B cell (primary cell): ENCODE results near the gene PEX10. TPM values are rescaled to one million over a fixed set of nuclear protein-coding genes. Genes with fewer than 3 reads are reported as not detected.

Experiments used
- ATAC-seq: fragments of 200-7000 bp; cut with Tn5 transposase; one replicate; pipeline ENCODE4 v1.10.0; 2021; ENCODE audit warnings: low read depth, mild to moderate bottlenecking, moderate number of reproducible peaks, moderate library complexity
- CTCF ChIA-PET: fragments of 350-600 bp; sonication (Branson Sonifier 250); formaldehyde crosslinking; loops from one replicate; lab custom pipeline; 2021; ENCODE audit warnings: antibody characterized with exemption, inconsistent platforms; lab: Charles Lee
- POLR2A ChIA-PET: fragments of 350-600 bp; sonication (Branson Sonifier 250); formaldehyde crosslinking; loops from one replicate; lab custom pipeline; 2021; ENCODE audit warnings: antibody characterized with exemption; lab: Charles Lee
- DNase-seq: peaks from one replicate; pipeline ENCODE4 v3.0.0; 2013
- H2AFZ ChIP-seq: 2 replicates; pipeline ENCODE4 v1.6.1; 2012; ENCODE audit warnings: mild to moderate bottlenecking, low read depth, low read length; ENCODE audit not compliant: insufficient read depth, poor library complexity, severe bottlenecking
- H3K27ac ChIP-seq, 2 donors: 1 replicate in 1 of 2; 2 replicates in 1 of 2; pipeline ENCODE4 v1.5.1; 2012 to 2013; ENCODE audit warnings: low read length in 2 of 2, mild to moderate bottlenecking in 2 of 2, moderate library complexity in 1 of 2
- H3K27me3 ChIP-seq, 4 experiments: fragments of 200-600 bp in 1 of 4; sonication (generic) in 1 of 4; replicated peaks in 1 of 4; 1 replicate in 2 of 4; 2 replicates in 2 of 4; pipeline versions ENCODE4 v1.6.1 to v1.7.0; 2013 to 2016; ENCODE audit warnings: low read length in 3 of 4, mild to moderate bottlenecking in 2 of 4, mixed read lengths in 1 of 4, moderate library complexity in 1 of 4; ENCODE audit not compliant: insufficient read depth in 4 of 4, control insufficient read depth in 3 of 4; ENCODE audit errors: control extremely low read depth in 1 of 4
- H3K36me3 ChIP-seq, 2 experiments: replicated peaks in 1 of 2; 1 replicate in 1 of 2; 2 replicates in 1 of 2; pipeline versions ENCODE4 v1.6.1 to v1.7.1; 2013; ENCODE audit warnings: low read length in 1 of 2; ENCODE audit not compliant: insufficient read depth in 2 of 2, control insufficient read depth in 1 of 2; ENCODE audit errors: control extremely low read depth in 1 of 2, extremely low read depth in 1 of 2
- H3K4me1 ChIP-seq, 2 donors: fragments of 200-600 bp in 1 of 2; sonication (generic) in 1 of 2; 1 replicate in 1 of 2; 2 replicates in 1 of 2; pipeline versions ENCODE4 v1.5.1 to v1.6.1; 2013 to 2017; ENCODE audit warnings: low read length in 2 of 2; ENCODE audit not compliant: control insufficient read depth in 2 of 2, insufficient read depth in 2 of 2
- H3K4me2 ChIP-seq: replicated peaks from 2 replicates; pipeline ENCODE3; 2012; ENCODE audit warnings: mild to moderate bottlenecking, low read depth, low read length; ENCODE audit not compliant: poor library complexity, severe bottlenecking
- H3K4me3 ChIP-seq, 5 experiments: fragments of 200-600 bp in 1 of 5; sonication (generic) in 1 of 5; 1 replicate in 3 of 5; 2 replicates in 2 of 5; pipeline versions ENCODE4 v1.5.1 to v1.7.0; 2011 to 2016; ENCODE audit warnings: low read length in 4 of 5, mild to moderate bottlenecking in 4 of 5, low read depth in 2 of 5, control low read depth in 1 of 5, moderate library complexity in 1 of 5; ENCODE audit not compliant: insufficient read depth in 1 of 5; ENCODE audit errors: control extremely low read depth in 1 of 5, extremely low read depth in 1 of 5
- H3K79me2 ChIP-seq: fragments of 200-600 bp; sonication (generic); one replicate; pipeline ENCODE4 v1.6.0; 2016; ENCODE audit warnings: low read length; ENCODE audit not compliant: control insufficient read depth, insufficient read depth
- H3K9ac ChIP-seq: fragments of 200-600 bp; sonication (generic); 2 replicates; pipeline ENCODE4 v1.6.1; 2017; ENCODE audit warnings: mild to moderate bottlenecking, low read length, moderate library complexity
- H3K9me3 ChIP-seq, 3 donors: one replicate each; pipeline versions ENCODE4 v1.6.1 to v1.7.1; 2013; ENCODE audit warnings: low read length in 2 of 3; ENCODE audit not compliant: control insufficient read depth in 2 of 3, insufficient read depth in 1 of 3; ENCODE audit errors: control extremely low read depth in 1 of 3
- H4K20me1 ChIP-seq: 2 replicates; pipeline ENCODE4 v1.6.0; 2012; ENCODE audit warnings: mild to moderate bottlenecking, low read length; ENCODE audit not compliant: insufficient read depth, control insufficient read depth, poor library complexity, severe bottlenecking
- H3K27ac Mint-ChIP-seq: one replicate; pipeline ENCODE4 v1.8.0; 2021; ENCODE audit warnings: mixed read lengths
- H3K27me3 Mint-ChIP-seq: one replicate; pipeline ENCODE4 v1.8.0; 2021; ENCODE audit warnings: mixed read lengths
- H3K4me1 Mint-ChIP-seq: one replicate; pipeline ENCODE4 v1.8.0; 2021; ENCODE audit warnings: mixed read lengths
- H3K4me3 Mint-ChIP-seq: one replicate; pipeline ENCODE4 v1.8.0; 2021; ENCODE audit warnings: mixed read lengths
- H3K9me3 Mint-ChIP-seq: one replicate; pipeline ENCODE4 v1.8.0; 2022; ENCODE audit warnings: mixed read lengths; ENCODE audit not compliant: insufficient read depth
- CTCF ChIP-seq: fragments of 200-600 bp; IDR thresholded peaks from one replicate; pipeline ENCODE4 v1.8.0; 2022; ENCODE audit warnings: antibody characterized with exemption, mild to moderate bottlenecking
- EZH2 ChIP-seq: IDR thresholded peaks from 2 replicates; pipeline ENCODE4 v1.6.1; 2012; ENCODE audit warnings: borderline replicate concordance, low read depth, mild to moderate bottlenecking, moderate library complexity, low read length; ENCODE audit not compliant: insufficient read depth, poor library complexity, severe bottlenecking
- WGBS: methylation state at CpG from one replicate; pipeline ENCODE4 v1.1.5; 2013; ENCODE audit warnings: missing lambda C conversion rate; ENCODE audit not compliant: insufficient coverage; 5-methylcytosine and 5-hydroxymethylcytosine counted together
- intact Hi-C: fragments of 100-400 bp; cut with micrococcal nuclease; formaldehyde crosslinking; loops from one replicate; pipeline ENCODE4 v1.10.0; 2022
- polyA plus RNA-seq: library from polyadenylated mRNA; depleted of rRNA; stranded (reverse); fragments of >200 nt; gene quantifications from 2 replicates; pipeline ENCODE4 v1.2.3, GENCODE V29; 2012
- total RNA-seq, 2 donors: library from RNA; stranded (reverse); fragments of 120-200 nt in 1 of 2; gene quantifications; 1 replicate in 1 of 2; 2 replicates in 1 of 2; pipeline versions ENCODE4 v1.2.3 to v1.2.4, GENCODE V29; 2013 to 2022

The PEX10 gene
- total and polyA plus RNA-seq, 2 donors (not counting 1 experiment from before 2014, with no cell fraction given) = 13.5 to 18.4 TPM

- H3K9me3 Mint-ChIP-seq = no peaks in the 10 kb centered on the region
- H3K27me3 Mint-ChIP-seq = no peaks in the 10 kb centered on the region
- no peaks in the 10 kb centered on the region for H4K20me1 ChIP-seq
- H3K27ac Mint-ChIP-seq = no peak overlapping the region
- no peak overlapping the region for H3K27ac ChIP-seq
- H3K4me1 Mint-ChIP-seq = peaks cover 24% of the 10 kb centered on the region
- no peak overlapping the region for H3K9ac ChIP-seq
- H3K4me3 Mint-ChIP-seq = no peak overlapping the region
- H3K4me3 ChIP-seq = no peak overlapping the region
- TF ChIP-seq CTCF (no peak), EZH2 (no peak)
- H3K79me2 ChIP-seq = no peaks in the 10 kb centered on the region
- intact Hi-C loops = loop anchor here (10.0 kb wide), 1 partner anchor 1205 kb away; the partner anchor contains the start of gene TPRG1L
- no peak overlapping the region for H3K4me2 ChIP-seq
- ChIA-PET POLR2A (no interaction called here), CTCF (interaction anchor here (0.6 to 5.4 kb wide), 2 partner anchors 118 to 127 kb away, joined by 3 to 53 read pairs; no protein-coding TSS in a partner anchor)
- H3K27me3 ChIP-seq = no peaks in the 10 kb centered on the region
- no peaks in the 10 kb centered on the region for H3K36me3 ChIP-seq
- peaks cover 25 to 28% of the 10 kb centered on the region in 2 donors for H3K4me1 ChIP-seq
- peaks cover 0 to 9% (median 3%) of the 10 kb centered on the region in 3 donors for H3K9me3 ChIP-seq
- DNase-seq = no peak
- no peak overlapping the region for H2AFZ ChIP-seq
- 85% methylated on average over 9 of the region's 16 CpGs for WGBS
- no peak for ATAC-seq
Measured at GRCh38 chr1:2419416-2419815, 7.1 kb upstream of the PEX10 start.

GRCh38 chr1:2418791-2419320 lies 6.5 kb upstream of the PEX10 start:
- Mint-ChIP-seq H3K27me3 (no peaks in the 10 kb centered on the region), H3K4me3 (no peak overlapping the region), H3K4me1 (peaks cover 30% of the 10 kb centered on the region), H3K27ac (no peak overlapping the region), H3K9me3 (no peaks in the 10 kb centered on the region)
- intact Hi-C loops = loop anchor here (10.0 kb wide), 1 partner anchor 1206 kb away; the partner anchor contains the start of gene TPRG1L
- ChIA-PET POLR2A (no interaction called here), CTCF (interaction anchor here (0.6 to 5.4 kb wide), 2 partner anchors 119 to 128 kb away, joined by 3 to 53 read pairs; no protein-coding TSS in a partner anchor)
- Histone ChIP-seq H4K20me1 (no peaks in the 10 kb centered on the region), H3K4me1 (peaks cover 31 to 34% of the 10 kb centered on the region in 2 donors), H3K36me3 (no peaks in the 10 kb centered on the region), H3K9me3 (peaks cover 0 to 9% (median 3%) of the 10 kb centered on the region in 3 donors), H3K9ac (no peak overlapping the region), H3K4me2 (no peak overlapping the region), H3K4me3 (no peak overlapping the region), H3K79me2 (no peaks in the 10 kb centered on the region), H2AFZ (no peak overlapping the region), H3K27ac (no peak overlapping the region), H3K27me3 (no peaks in the 10 kb centered on the region)
- TF ChIP-seq EZH2 (no peak), CTCF (no peak)
- no peak for ATAC-seq
- no peak for DNase-seq
- WGBS = 92% methylated on average over 16 of the region's 16 CpGs
